ENCODE measurements around the gene CREB3L2.

- TF ChIP-seq EZH2 (IDR thresholded peaks at IDR 0.05; ENCODE audit: low read depth) (no peak), CTCF (conservative IDR thresholded peaks at IDR 0.05) (no peak)
Observed at GRCh38 chr7:137969828-137970227, 32.1 kb downstream of the CREB3L2 start.

All from PC-9 (cell line).